Activated CD8-positive, alpha-beta memory T cell treated with anti-CD3 and anti-CD28 coated beads for 1 hour (primary cell): ENCODE measurements around the gene FAM78A.
"Not testable (repeated sequence)": the region's sequence is repeated elsewhere in the genome, so short reads cannot be mapped to it uniquely, and the experiment has no call there.

ENCODE experiments used
- DNase-seq, 2 donors: peaks; one replicate each; pipeline ENCODE4 v3.0.0-alpha.2; 2020; ENCODE audit warnings: low read depth in 1 of 2; ENCODE audit errors: extremely low read depth in 1 of 2

The FAM78A gene

DNA sequence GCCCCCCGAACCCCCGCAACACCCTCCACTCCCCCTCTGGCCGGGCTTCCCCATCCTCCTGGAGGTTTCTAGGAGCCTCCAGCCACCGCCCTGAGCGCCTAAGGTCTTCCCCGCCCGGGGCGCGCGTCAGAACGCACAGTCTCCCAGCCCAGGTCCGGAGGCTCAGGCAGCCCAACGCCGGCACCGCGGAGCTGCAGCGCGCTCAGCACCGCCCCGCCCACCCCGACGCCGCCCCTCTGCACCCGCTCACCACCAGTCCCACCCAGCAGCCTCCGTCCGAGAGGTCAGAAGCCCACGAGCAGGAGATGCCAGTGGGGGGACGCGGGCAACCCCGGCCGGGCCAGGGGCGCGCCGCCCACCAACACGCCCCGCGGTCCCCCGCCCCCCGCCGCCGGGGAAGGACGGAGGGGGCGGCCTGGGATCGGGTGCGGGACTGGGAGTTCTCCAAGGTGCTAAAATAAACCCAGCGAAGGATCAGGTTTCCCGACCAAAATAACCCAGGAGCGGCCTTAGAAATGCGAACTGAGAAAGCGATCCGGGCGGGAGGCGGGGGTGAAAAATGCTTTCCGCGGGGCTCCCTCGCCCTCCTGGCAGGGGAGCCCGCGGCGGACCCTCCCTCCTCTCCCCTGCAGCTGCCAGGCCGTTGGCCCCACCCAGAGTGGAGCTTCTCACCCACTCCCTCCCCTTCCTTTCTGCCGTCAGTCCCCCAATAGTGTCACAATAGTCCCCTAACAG lies 6.5 kb upstream of the FAM78A start:
- no peak for DNase-seq

DNA sequence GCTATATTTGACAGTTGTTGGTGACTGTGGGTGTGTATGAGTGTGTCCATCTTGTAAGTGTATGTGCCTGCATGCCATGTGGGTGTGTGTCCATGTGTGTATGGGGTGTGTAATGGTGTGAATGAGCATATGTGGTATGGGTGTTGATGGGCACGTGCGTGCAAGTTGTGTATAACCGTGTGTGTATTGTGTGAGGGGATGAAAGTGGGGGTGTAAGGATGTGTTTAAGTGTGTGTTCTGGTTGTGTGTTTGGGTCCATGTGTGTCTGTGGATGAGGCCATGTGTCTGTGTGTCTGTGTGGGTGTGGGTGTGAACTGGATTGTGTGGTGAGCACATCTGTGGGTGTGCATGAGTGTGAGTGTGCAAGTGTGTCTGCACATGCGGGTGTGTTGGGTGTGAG lies 5.9 kb upstream of the FAM78A start:
- no peak for DNase-seq

DNA sequence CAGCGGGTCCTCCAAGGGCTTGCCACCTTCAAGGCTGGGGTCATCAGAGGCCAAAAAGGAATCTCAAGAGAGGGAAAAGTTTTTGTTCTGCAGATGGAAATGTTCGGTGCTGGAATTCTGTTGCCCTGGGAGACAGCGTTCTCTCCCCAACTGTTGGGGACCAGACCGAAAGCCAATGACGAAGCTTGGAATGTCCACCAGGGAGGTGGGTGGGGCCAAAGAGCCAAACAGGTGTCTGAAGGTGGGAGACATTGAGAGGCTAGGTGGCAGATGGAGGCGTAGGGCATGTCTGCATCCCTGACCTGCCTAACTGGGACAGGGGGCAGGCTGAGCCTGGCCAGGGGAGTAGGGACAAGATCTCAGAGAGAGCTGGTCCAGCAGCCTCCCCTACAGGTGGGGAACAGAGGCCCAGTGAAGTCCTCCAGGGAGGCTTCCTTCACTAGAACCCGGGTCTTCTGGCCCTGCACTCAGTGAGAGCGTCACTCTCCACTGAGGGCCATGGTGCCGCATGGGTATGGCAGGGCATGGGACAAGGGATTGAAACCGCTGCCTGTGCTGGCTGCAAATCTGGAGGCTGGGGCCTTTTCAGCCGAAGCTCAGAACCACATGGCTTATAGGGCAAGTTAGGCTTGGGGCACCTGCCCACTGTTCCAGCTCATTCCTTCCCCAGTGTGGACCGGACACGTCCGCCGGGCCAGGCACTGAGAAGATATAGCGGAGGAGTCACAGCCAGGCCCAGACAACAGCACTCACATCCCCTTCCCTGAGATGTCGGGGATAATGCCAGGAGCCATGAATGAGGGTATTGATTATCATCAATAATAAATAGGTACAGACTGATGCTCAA lies 5.0 kb upstream of the FAM78A start:
- DNase-seq: no peak

DNA sequence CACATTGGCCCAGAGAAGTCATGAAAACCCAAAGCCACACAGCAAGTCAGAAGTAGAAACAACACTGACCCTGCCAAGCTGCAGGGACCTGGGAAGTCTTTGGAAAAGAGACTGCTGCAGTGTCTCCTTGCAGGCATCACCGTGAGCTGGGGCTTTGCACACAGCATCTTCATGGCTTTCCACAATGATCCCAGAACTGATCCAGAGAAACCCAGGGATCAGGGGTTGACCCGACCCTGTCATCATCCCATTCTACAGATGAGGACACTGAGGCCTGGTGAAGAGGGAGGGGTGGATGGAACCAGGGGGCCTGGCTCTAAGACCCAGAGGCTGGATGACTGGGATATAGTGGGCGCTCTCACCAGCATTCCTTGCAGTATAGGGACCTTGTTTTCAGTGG lies 4.3 kb upstream of the FAM78A start:
- DNase-seq: no peak

DNA sequence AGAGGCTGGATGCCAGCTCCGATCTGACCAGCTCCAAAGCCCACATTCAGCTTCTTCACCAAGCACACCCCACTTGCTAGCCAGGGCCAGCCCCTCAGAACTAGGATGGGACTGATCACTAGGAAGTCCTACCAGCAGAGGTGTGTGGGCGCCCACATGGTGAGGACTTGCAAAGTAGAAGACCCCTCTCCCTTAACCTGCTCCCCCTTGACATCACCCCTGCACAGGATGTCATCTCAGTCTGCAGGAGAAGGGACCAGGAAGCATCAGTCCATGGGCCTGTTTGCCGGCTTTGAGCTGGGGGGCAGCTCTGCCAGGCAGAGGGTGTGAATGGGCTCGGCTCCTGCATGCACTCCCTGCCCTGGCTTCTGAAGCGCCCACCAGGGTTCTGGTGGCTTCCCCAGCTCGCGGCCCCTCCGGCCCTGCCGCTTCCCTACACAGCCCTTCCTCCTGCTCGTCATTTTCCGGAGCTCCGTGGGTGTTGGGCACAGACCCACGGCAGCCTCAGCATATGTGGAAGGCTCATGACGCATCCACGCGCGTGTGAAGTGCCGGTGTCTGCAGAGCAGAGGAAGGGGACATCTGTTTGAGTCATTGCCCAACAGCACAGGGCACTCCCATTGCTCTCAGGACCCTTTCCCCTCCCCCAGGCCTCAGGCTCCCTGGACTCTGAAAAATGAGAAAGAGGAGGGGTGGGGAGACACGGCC lies 3.7 kb upstream of the FAM78A start:
- no peak for DNase-seq

DNA sequence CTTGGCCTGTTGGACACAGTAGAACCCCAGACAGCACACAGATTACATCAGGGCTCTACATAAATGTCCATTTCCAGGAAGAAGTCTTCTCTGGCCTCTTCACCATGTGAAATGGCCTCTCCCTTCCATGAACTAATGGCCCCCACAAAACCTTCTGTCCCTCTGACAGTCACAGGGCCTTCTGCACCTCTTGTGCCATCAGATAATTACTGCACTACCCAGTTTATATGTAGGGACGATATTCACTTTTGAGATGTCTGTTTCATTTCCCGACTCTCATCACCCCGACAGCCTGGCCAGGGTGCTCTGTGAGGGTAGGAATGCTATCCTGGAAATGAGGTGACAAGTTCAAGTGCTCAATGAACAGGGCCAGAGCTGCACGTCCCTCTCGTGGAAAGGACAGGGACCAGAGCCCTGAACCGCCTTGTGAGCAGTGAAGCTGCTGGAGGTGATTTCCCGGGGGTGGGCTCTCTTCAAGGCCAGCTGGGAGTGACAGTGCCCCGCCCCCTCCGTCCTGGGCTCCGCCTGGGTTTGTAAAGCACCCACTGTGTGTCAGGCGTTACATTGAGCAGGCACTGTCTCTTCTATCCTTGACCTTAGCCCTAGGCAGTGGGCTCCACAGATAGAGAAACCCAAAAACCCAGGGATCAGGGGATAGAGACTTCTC lies 3.0 kb upstream of the FAM78A start:
- no peak for DNase-seq

DNA sequence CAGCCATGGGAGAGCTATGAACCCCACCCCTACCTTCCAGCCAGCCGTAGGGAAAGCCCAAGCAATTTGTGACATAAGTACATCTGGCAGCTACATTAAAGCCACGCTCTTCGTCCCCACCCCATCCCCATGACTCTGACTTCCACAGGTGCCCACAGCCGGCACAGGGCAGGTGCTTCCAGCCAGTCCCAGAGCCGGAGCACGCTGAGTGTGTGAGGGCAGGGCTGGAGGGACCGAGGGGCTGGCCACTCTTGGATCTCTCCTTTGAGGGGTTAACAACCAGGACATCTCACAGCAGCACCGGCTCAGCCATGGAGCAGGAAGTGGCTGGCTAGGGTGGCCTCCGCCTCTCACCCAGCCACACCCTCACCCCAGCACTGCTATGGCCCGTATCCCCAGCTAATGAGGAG lies 2.4 kb upstream of the FAM78A start:
- DNase-seq: no peak

DNA sequence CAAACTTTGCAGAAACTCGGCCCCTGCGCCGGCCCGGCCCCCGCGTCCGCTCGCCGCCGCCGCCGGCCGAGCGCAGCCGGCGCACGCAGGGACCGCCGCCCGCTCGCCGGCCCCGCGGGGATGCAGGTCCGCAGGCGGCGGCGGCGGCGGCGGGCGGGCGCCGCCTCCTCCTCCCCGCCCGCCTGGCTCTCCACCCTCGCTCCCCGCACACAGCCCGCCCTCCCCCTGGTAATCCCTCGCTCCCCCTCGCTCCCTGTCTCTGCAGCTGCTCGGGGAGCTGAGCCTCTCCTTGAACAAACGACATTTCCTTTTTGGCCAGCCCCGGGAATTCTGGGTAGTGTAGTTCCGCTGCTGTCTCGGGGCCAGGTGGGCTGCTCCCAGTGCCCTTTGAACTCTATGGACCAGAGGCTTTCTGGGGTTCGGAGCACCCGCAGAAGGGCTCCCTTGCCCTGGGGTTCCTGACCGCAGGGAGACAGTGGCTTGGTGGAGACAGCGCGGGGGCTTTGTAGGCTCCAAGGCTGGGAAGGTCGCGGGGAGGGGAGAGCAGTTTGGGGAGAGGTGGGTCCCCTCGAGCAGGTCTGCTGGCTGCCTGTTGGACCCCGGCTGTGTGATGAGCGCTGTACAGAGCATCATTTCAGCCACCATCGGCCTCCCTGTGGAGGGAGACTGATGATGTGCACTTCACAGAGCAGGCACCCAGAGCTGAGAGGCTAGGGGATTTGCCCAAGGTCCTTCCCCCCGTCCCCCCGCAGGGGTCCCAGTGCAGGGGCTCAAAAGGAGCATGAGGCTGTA lies 1.8 kb upstream of the FAM78A start:
- DNase-seq: peak in 1 of 2 donors; percentile 46

DNA sequence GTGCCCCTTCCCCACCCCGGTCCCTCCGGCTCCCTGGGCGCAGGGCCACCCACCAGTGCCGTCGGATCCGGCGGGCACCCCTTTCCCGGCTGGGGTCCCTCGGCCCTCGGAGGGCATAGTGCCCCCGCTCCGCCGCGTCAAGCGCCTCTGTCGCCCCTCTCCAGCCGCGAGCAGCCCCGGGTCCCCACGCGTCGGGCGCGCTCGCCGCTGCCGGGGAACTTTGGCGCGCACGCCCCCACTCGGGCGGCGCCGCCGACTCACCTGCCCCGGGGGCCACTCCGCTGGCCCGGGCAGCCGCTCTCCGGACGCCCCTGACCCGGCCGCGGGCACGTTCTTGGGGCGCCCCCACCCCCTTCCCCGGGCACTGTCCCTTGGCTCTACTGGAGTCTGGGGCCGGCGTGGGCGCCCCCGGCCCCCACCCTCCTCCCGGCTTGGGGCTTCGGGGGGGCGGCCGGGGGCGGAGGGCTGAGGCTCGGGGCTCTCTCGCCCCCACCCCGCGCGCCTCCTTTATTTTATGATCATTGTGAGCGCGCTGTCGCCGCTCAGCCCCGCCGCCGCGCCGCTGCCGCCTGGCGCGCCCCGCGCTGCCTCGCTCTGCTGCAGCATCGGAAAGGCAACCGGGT lies 1.1 kb upstream of the FAM78A start:
- no peak for DNase-seq

DNA sequence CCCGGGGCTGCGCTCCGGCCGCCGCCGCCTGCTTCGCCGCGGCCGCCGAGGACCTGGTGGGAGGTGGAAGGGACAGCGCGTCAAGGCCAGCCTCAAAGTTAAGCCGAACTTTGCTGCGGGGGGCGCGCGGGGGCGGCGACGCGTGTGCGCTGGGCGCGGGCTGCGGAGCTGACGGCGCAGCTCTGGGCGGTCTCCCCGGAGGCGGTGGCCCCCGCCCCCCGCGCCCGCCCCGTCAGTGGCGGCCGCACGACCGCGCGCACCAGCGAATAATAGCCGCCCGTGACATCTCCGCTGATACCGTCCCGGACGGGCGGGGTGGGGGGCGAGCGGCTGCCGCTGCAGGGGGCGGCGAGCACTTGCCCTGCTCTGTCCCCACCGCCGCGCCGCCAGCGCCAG lies 579 bp upstream of the FAM78A start:
- no peak for DNase-seq

DNA sequence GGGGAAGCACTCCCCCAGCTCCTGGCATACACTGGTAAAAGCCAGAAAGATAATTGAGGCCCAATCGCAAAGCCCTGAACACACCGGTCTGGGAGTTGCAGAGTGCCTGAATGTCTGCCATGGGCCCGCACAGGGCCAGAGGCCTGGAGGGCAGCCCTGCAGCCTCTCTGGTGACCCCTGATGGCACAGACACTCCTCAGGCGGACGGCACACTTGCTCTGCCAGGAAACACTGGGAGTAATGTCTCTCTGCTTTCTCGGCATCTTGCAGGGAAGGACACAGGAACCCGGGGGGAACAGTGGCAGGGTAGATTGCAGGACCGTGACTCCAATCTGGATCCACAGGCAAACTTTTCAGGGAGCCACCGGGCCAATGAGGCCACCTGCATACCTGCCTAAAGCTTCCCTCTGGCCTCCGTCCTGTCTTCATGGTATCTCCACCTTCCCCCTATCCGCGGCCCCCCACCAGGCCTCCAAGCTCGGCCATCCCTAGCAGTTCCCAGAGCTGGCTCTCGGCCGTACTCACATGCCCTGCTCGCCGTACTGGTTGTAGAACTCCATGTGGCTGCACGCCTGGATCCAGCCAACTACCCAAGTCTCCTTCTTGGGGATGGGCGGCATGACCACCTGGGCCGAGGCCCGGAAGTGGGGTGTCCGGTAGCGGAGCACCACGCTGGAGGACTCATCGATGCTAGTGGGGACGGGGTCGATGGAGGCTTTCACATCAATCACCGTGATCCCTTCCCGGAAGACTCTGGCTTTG lies 797 bp downstream of the FAM78A start:
- no peak for DNase-seq

DNA sequence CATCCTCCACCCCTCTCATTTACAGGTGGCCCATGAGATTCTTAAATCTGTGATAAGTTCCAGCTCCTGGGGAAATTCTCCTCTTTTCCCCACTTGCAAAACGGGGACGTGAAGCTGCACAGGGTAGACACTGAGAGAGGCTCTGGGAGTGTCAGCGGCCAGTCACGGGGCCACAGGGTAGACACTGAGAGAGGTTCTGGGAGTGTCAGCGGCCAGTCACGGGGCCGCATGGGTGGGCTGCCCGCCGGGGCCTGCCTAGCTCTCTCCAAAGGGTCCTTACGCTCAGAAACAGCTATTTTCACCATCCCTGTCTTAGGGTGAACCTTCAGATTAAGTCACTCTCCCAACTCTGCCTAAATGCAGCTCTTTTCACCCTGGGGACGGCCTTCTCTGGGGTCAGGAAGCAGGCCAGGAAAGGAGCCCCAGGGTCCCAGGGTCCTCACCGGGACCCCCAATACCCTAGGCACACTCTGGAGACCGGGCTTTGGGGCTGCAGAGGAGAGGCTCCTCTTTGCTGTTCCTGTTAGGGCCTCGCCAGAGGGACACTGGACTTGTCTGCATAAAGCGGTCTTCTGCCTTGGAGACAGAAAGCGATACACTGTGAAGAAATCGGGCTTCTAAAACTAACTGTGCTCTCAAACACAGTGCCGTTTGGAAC lies 1.5 kb downstream of the FAM78A start:
- no peak for DNase-seq

DNA sequence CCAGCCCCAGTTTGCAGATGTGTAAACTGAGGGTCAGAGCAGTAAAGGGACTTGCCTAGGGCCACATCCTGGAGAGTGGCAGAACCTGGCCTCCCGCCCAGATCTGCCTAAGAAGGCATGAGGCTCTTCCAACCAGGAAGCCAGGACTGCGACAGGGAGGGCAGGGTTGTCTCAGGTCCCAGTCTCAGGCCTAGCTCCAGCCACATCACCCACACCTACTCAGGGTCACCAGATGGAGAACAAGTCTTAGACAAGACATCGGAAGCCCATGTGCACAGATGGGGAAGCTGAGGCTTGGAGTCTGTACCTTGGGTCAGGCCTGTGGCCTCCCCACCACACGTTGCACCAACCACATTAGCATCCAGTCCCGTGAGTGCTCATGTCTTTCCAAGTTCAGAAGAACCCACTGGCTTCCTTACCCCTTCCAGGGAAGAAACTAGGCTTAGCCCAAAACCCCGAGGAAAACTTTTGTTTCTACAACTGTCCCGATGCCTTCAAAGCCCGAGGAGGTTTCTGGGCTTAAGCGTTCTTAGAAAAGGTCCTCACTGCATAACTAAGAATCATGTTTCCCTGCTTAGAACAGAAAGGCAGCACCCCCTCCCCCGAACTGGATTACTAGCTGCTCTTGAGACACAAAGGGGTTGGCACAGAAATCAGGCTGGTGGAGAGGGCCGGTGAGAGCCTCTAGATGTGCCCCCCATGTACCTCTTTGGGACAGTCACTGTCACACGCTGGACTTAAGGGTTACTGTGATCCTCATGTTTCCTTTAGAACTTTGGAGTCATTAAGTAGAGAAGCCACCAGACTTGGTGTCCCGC lies 2.2 kb downstream of the FAM78A start:
- DNase-seq: no peak

DNA sequence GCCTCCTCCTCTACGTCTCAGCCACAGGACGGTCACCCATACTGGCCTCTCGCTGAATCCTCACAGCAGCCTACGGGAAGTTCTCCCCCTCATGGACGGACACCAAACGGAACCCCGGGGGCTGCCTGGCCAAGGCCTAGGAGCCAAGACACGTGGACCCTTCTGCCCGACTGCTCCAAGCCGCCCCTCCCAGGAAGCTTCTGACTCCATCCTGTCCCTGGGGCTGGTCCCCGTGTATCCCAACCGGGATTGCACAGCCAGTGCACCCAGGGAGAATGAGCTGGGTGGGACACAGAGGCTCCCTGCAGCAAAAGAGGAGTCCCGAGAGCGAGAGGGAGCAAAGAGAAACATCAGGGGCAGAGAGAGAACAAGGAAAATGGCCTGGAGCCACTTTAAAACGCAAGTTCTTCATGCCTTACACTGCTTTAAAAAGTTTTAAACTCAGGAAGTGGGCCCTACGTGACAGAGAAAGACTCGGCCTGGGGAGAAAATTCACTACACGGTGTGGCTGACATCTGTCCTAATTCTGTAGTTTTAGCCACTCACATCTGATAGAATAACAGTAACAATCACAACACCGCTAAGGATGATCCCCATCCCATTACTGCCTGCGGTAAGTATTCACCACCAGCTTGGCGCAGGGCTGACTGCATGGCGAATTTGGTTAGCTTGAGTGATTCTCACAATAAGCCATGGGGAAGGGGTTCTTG lies 3.0 kb downstream of the FAM78A start:
- DNase-seq: no peak

DNA sequence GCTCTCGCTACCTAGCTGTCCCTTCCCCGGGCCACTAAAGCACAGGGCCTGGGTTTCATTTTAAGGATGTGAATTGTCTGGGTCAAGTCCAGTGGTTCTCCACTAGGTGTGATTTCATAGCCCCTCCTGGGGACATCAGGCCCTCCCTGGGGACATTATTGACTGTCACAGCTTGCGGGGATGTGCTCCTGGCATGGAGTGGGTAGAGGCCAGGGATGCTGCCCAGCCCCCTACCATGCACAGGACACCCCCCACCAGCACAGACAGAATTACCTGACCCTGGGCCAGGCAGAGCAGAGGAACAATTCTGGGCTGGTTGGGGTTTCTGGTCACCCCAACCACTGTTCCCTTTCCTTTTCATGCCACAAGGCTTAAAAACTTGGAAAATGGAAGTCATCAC lies 4.1 kb downstream of the FAM78A start:
- DNase-seq: no peak

DNA sequence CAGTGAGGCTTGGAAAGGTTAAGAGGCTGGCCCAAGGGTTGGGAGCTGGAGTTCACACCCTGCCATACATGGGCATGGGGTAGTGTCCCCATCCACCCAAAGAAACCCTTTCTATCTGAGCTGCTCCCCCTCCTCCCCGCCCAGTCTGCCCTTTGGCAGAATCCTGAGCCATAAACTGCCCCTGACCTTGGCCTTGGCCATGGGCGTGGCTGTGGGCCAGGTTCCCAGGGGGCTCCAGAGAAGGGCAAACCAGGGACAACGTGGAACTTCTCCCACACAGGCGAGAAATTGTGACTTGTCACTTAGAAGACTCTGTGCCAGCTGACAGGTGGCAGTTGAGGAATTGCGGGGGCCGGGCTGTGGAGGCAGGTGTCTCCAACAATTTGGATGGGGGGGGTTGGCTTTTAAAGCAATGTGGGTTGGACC lies 4.8 kb downstream of the FAM78A start:
- no peak for DNase-seq

DNA sequence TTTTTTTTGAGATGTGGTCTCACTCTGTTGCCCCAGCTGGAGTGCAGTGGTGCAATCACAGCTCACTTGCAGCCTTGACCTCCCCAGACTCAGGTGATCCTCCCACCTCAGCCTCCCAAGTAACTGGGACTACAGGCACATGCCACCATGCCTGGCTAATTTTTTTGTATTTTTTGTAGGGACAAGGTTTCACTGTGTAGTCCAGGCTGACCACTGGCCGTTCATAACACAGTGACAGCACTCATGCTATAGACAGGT lies 5.4 kb downstream of the FAM78A start:
- not testable (repeated sequence) for DNase-seq
